HG03175 (cell line): ENCODE data around the gene TRMT11.
"Not testable (repeated sequence)": the region's sequence is repeated elsewhere in the genome, so short reads cannot be mapped to it uniquely, and the experiment has no call there.

Experiments used
- ATAC-seq: cut with Tn5 transposase; IDR thresholded peaks from one replicate; pipeline ENCODE4 v1.9.1; 2021; ENCODE audit warnings: mild to moderate bottlenecking, moderate library complexity; ENCODE audit not compliant: unreplicated experiment

Gene TRMT11

GRCh38 chr6:125986301-125987025 is at the start of gene TRMT11:
Gene TRMT11 (plus strand): TSS chr6:125986540. CDS start chr6:125986551, 11 bp downstream.
- peak; percentile 98 for ATAC-seq

GRCh38 chr6:125939026-125939425 is 47.3 kb upstream of the TRMT11 start:
- no peak for ATAC-seq

- ATAC-seq, result no peak
These were observed 46.5 kb upstream of the TRMT11 start for GRCh38 chr6:125939791-125940190.

GRCh38 chr6:125940247-125941041 is 45.9 kb upstream of the TRMT11 start:
- ATAC-seq, result no peak

GRCh38 chr6:125942672-125943527 is 43.4 kb upstream of the TRMT11 start:
- ATAC-seq, result no peak

- ATAC-seq, result no peak
These were observed 42.6 kb upstream of the TRMT11 start for GRCh38 chr6:125943528-125944433.

- ATAC-seq, result no peak
These were observed 41.9 kb upstream of the TRMT11 start for GRCh38 chr6:125944434-125944816.

GRCh38 chr6:125944896-125945295 is 41.4 kb upstream of the TRMT11 start:
- no peak for ATAC-seq

GRCh38 chr6:125945378-125946141 is 40.8 kb upstream of the TRMT11 start:
- ATAC-seq, result no peak

- no peak for ATAC-seq
These were observed 38.7 kb upstream of the TRMT11 start for GRCh38 chr6:125947615-125948014.

GRCh38 chr6:125948455-125948854 is 37.9 kb upstream of the TRMT11 start:
- no peak for ATAC-seq

GRCh38 chr6:125949069-125949468 is 37.3 kb upstream of the TRMT11 start:
- ATAC-seq, result no peak

- no peak for ATAC-seq
These were observed 36.0 kb upstream of the TRMT11 start for GRCh38 chr6:125950293-125950692.

GRCh38 chr6:125950716-125951115 is 35.6 kb upstream of the TRMT11 start:
- ATAC-seq, result not testable (repeated sequence)

GRCh38 chr6:125951323-125951722 is 35.0 kb upstream of the TRMT11 start:
- no peak for ATAC-seq

GRCh38 chr6:125952764-125953501 is 33.4 kb upstream of the TRMT11 start:
- no peak for ATAC-seq

- ATAC-seq, result no peak
These were observed 32.9 kb upstream of the TRMT11 start for GRCh38 chr6:125953502-125953875.

- ATAC-seq, result no peak
These were observed 31.5 kb upstream of the TRMT11 start for GRCh38 chr6:125954735-125955339.
